NT2/D1 (cell line): ENCODE results near the gene TIAM2.
"Not testable (repeated sequence)": the region's sequence is repeated elsewhere in the genome, so short reads cannot be mapped to it uniquely, and the experiment has no call there.

ENCODE experiments used
- DNase-seq: peaks from one replicate; pipeline ENCODE4 v3.0.0-alpha.2; 2011; ENCODE audit warnings: low read depth, low spot score
- H3K27me3 ChIP-seq: 2 replicates; pipeline ENCODE4 v1.6.0; 2011; ENCODE audit warnings: mild to moderate bottlenecking; ENCODE audit not compliant: insufficient read length, insufficient read depth
- H3K36me3 ChIP-seq: 2 replicates; pipeline ENCODE4 v1.6.1; 2011; ENCODE audit warnings: mild to moderate bottlenecking, low read length, mixed read lengths; ENCODE audit not compliant: insufficient read depth, insufficient read length
- H3K4me1 ChIP-seq: 2 replicates; pipeline ENCODE4 v1.5.1; 2011; ENCODE audit not compliant: insufficient read depth, insufficient read length
- H3K4me3 ChIP-seq: 2 replicates; pipeline ENCODE4 v1.5.1; 2011; ENCODE audit warnings: low read depth; ENCODE audit not compliant: insufficient read length
- H3K9ac ChIP-seq: 2 replicates; pipeline ENCODE4 v1.6.0; 2011; ENCODE audit warnings: low read depth; ENCODE audit not compliant: insufficient read length
- H3K9me3 ChIP-seq: 2 replicates; pipeline ENCODE4 v1.5.1; 2011; ENCODE audit warnings: mild to moderate bottlenecking, low read length; ENCODE audit not compliant: insufficient read depth
- SUZ12 ChIP-seq: IDR thresholded peaks from 2 replicates; pipeline ENCODE4 v1.6.1; 2011; ENCODE audit not compliant: insufficient read length, insufficient read depth; ENCODE audit errors: extremely low read depth
- YY1 ChIP-seq: IDR thresholded peaks from 2 replicates; pipeline ENCODE4 v1.6.1; 2011; ENCODE audit not compliant: insufficient read length, insufficient read depth
- ZNF274 ChIP-seq: IDR thresholded peaks from 2 replicates; pipeline ENCODE4 v1.6.1; 2011; ENCODE audit warnings: mild to moderate bottlenecking, low read depth, low read length

The TIAM2 gene

GRCh38 chr6:155088856-155089255, 93.7 kb downstream of the TIAM2 start:
- Histone ChIP-seq H3K36me3 (peaks cover 15% of the 10 kb centered on the region), H3K9ac (no peak overlapping the region), H3K9me3 (no peaks in the 10 kb centered on the region), H3K4me3 (no peak overlapping the region), H3K4me1 (no peaks in the 10 kb centered on the region), H3K27me3 (no peaks in the 10 kb centered on the region)
- no peak for DNase-seq
- TF ChIP-seq SUZ12 (no peak), ZNF274 (no peak), YY1 (no peak)

GRCh38 chr6:155089746-155090145, 94.6 kb downstream of the TIAM2 start:
- no peak for DNase-seq
- Histone ChIP-seq H3K27me3 (no peaks in the 10 kb centered on the region), H3K4me1 (no peaks in the 10 kb centered on the region), H3K4me3 (no peak overlapping the region), H3K36me3 (peaks cover 15% of the 10 kb centered on the region), H3K9ac (no peak overlapping the region), H3K9me3 (no peaks in the 10 kb centered on the region)
- TF ChIP-seq ZNF274 (no peak), SUZ12 (no peak), YY1 (no peak)

DNA sequence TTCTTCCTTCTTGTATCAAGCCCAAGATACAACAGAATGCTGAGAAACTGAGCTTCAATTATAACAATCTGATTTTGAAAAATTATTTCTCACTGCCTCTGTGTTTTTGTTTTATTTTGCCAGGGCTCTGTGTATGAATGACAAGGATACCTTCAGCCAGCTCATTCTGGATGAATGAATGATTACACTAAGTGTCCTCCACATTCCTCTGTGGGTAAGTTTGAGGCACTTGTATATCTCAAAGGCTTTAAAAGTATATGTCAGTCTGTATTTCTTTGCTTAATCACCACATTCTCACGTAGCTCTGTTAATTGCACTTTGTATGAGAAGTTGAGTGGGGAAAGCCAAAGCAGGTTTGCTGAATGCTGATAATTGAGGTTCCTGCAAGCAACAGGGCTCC, 95.1 kb downstream of the TIAM2 start:
- H3K9me3 ChIP-seq, result no peaks in the 10 kb centered on the region
- no peak overlapping the region for H3K9ac ChIP-seq
- no peak for DNase-seq
- H3K27me3 ChIP-seq, result no peaks in the 10 kb centered on the region
- peaks cover 1% of the 10 kb centered on the region for H3K4me1 ChIP-seq
- TF ChIP-seq YY1, result no peak
- TF ChIP-seq SUZ12, result no peak
- no peak for TF ChIP-seq ZNF274
- H3K36me3 ChIP-seq, result peaks cover 15% of the 10 kb centered on the region
- H3K4me3 ChIP-seq, result no peak overlapping the region

DNA sequence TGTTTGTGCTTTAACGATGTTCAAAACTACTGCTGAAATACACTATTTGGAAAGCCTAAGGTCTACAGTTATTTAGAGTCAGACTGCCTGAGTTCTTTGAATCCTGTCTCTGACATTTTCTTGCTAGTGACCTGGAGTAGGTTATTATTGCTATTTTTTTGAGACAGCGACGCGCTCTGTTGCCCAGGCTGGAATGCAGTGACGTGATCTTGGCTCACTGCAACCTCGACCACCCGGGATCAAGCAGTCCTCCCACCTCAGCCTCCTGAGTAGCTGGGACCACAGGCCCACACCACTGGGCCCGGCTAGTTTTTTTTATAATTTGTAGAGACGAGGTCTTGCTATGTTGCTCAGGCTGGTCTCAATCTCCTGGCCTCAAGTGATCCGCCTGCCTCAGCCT, 96.6 kb downstream of the TIAM2 start:
- H3K9me3 ChIP-seq, result no peaks in the 10 kb centered on the region
- TF ChIP-seq ZNF274, result no peak
- TF ChIP-seq YY1, result no peak
- no peak for TF ChIP-seq SUZ12
- no peak overlapping the region for H3K9ac ChIP-seq
- peaks cover 1% of the 10 kb centered on the region for H3K4me1 ChIP-seq
- no peaks in the 10 kb centered on the region for H3K27me3 ChIP-seq
- H3K4me3 ChIP-seq, result no peak overlapping the region
- DNase-seq, result no peak
- H3K36me3 ChIP-seq, result peaks cover 15% of the 10 kb centered on the region

GRCh38 chr6:155093430-155093829, 98.3 kb downstream of the TIAM2 start:
- no peak for DNase-seq
- no peaks in the 10 kb centered on the region for H3K9me3 ChIP-seq
- H3K4me3 ChIP-seq, result no peak overlapping the region

DNA sequence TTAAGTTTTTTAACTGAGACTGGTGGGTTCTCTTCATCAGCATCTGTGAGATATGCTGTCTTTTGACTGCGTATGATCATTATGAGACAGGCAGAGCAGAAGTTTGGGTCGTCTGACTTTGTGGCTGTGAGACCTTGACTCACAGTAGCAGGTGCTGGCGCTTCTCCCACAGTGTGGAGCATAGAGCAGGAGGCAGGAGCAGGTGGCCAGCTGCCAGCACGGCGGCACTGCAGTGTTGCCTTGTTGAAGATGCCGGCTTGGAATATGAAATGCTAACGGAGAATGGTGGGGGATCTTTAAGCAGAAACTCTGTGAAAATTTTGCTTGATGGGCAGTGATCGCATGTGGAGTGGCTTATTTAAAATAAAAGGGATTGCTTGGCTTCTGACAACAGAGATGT, 105.0 kb downstream of the TIAM2 start:
- no peak for DNase-seq
- Histone ChIP-seq H3K9ac (no peak overlapping the region), H3K27me3 (no peaks in the 10 kb centered on the region), H3K4me1 (no peaks in the 10 kb centered on the region), H3K9me3 (no peaks in the 10 kb centered on the region), H3K4me3 (no peak overlapping the region), H3K36me3 (no peaks in the 10 kb centered on the region)
- TF ChIP-seq YY1, result no peak
- no peak for TF ChIP-seq SUZ12
- no peak for TF ChIP-seq ZNF274

More at GRCh38 chr6:155093430-155093829, 98.3 kb downstream of the TIAM2 start:
- Histone ChIP-seq H3K36me3 (peaks cover 15% of the 10 kb centered on the region), H3K4me1 (peaks cover 1% of the 10 kb centered on the region), H3K27me3 (no peaks in the 10 kb centered on the region), H3K9ac (no peak overlapping the region)
- TF ChIP-seq SUZ12 (no peak), ZNF274 (no peak), YY1 (no peak)

- Histone ChIP-seq H3K4me1 (no peaks in the 10 kb centered on the region), H3K4me3 (no peak overlapping the region), H3K9me3 (no peaks in the 10 kb centered on the region), H3K27me3 (no peaks in the 10 kb centered on the region), H3K36me3 (no peaks in the 10 kb centered on the region), H3K9ac (no peak overlapping the region)
- TF ChIP-seq ZNF274 (no peak), YY1 (no peak), SUZ12 (no peak)
- no peak for DNase-seq
Observed at GRCh38 chr6:155100591-155100990, 105.5 kb downstream of the TIAM2 start.

- not testable (repeated sequence) for H3K4me3 ChIP-seq, DNase-seq, H3K36me3 ChIP-seq, H3K9me3 ChIP-seq, H3K9ac ChIP-seq, H3K27me3 ChIP-seq, H3K4me1 ChIP-seq
Observed at GRCh38 chr6:155103083-155103645, 108.0 kb downstream of the TIAM2 start.
